ENCODE data around the gene TFB2M. TPM values are rescaled to one million over a fixed set of nuclear protein-coding genes. Genes with fewer than 3 reads are reported as not detected.

The TFB2M gene
- total RNA-seq, 1 donor from 2014 or later: 12.9 TPM

GRCh38 chr1:246515390-246516005, 50.6 kb downstream of the TFB2M start:
- no peaks in the 10 kb centered on the region for H3K4me1 Mint-ChIP-seq (ENCODE audit: unreplicated experiment)
- H3K27me3 Mint-ChIP-seq: no peaks in the 10 kb centered on the region
- no peak overlapping the region for H3K27ac Mint-ChIP-seq
- H3K4me3 Mint-ChIP-seq: no peak overlapping the region
- no peaks in the 10 kb centered on the region for H3K36me3 Mint-ChIP-seq
- no peaks in the 10 kb centered on the region for H3K9me3 Mint-ChIP-seq
- DNase-seq (ENCODE audit: extremely low spot score, unreplicated experiment): no peak
- TF ChIP-seq, protein P1, sequence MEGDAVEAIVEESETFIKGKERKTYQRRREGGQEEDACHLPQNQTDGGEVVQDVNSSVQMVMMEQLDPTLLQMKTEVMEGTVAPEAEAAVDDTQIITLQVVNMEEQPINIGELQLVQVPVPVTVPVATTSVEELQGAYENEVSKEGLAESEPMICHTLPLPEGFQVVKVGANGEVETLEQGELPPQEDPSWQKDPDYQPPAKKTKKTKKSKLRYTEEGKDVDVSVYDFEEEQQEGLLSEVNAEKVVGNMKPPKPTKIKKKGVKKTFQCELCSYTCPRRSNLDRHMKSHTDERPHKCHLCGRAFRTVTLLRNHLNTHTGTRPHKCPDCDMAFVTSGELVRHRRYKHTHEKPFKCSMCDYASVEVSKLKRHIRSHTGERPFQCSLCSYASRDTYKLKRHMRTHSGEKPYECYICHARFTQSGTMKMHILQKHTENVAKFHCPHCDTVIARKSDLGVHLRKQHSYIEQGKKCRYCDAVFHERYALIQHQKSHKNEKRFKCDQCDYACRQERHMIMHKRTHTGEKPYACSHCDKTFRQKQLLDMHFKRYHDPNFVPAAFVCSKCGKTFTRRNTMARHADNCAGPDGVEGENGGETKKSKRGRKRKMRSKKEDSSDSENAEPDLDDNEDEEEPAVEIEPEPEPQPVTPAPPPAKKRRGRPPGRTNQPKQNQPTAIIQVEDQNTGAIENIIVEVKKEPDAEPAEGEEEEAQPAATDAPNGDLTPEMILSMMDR (conservative IDR thresholded peaks at IDR 0.05): no peak

- Mint-ChIP-seq H3K36me3 (no peaks in the 10 kb centered on the region), H3K9me3 (no peaks in the 10 kb centered on the region), H3K4me1 (ENCODE audit: unreplicated experiment) (no peaks in the 10 kb centered on the region), H3K27me3 (no peaks in the 10 kb centered on the region), H3K27ac (no peak overlapping the region), H3K4me3 (no peak overlapping the region)
- no peak for DNase-seq (ENCODE audit: extremely low spot score, unreplicated experiment)
- TF ChIP-seq, protein P1 (conservative IDR thresholded peaks at IDR 0.05): no peak
These were observed 52.3 kb downstream of the TFB2M start for GRCh38 chr1:246513619-246514343.

- TF ChIP-seq, protein P1 (conservative IDR thresholded peaks at IDR 0.05): no peak
These were observed 53.0 kb downstream of the TFB2M start for GRCh38 chr1:246513041-246513440.

GRCh38 chr1:246512635-246513034, 53.4 kb downstream of the TFB2M start:
- Mint-ChIP-seq H3K27ac (no peak overlapping the region), H3K4me1 (ENCODE audit: unreplicated experiment) (peaks cover under 1% of the 10 kb centered on the region), H3K36me3 (no peaks in the 10 kb centered on the region), H3K27me3 (no peaks in the 10 kb centered on the region), H3K4me3 (no peak overlapping the region), H3K9me3 (no peaks in the 10 kb centered on the region)
- DNase-seq (ENCODE audit: extremely low spot score, unreplicated experiment): no peak
- TF ChIP-seq, protein P1 (conservative IDR thresholded peaks at IDR 0.05): no peak

More at GRCh38 chr1:246513041-246513440, 53.0 kb downstream of the TFB2M start:
- H3K27me3 Mint-ChIP-seq: no peaks in the 10 kb centered on the region
- no peak overlapping the region for H3K4me3 Mint-ChIP-seq
- no peaks in the 10 kb centered on the region for H3K36me3 Mint-ChIP-seq
- no peak for DNase-seq (ENCODE audit: extremely low spot score, unreplicated experiment)
- H3K27ac Mint-ChIP-seq: no peak overlapping the region
- H3K9me3 Mint-ChIP-seq: no peaks in the 10 kb centered on the region
- H3K4me1 Mint-ChIP-seq (ENCODE audit: unreplicated experiment): no peaks in the 10 kb centered on the region

DNA sequence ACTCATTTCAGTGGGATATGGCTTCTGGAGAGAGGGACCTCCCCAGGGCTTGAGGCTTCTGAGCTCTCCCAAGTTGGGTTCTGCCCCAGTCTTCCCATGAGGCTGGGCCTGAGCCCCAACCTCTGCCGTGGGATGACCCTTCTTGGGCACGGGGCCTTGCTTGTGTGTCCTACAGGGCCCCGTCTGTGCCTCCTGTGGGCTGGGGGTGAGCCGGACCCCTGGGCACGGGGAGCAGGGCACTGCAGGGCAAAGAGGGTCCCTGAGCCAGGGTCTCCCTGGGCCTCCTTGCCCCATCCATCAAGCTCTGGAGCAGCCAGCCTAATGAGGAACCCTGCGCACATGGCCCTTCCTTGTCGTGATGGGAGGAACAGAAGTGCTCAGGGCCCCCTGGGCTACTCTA, 53.8 kb downstream of the TFB2M start:
- Mint-ChIP-seq H3K9me3 (no peaks in the 10 kb centered on the region), H3K36me3 (no peaks in the 10 kb centered on the region), H3K4me3 (no peak overlapping the region), H3K27me3 (no peaks in the 10 kb centered on the region), H3K4me1 (ENCODE audit: unreplicated experiment) (peaks cover 5% of the 10 kb centered on the region), H3K27ac (no peak overlapping the region)
- TF ChIP-seq, protein P1 (conservative IDR thresholded peaks at IDR 0.05): no peak
- DNase-seq (ENCODE audit: extremely low spot score, unreplicated experiment): no peak

Measured in type B pancreatic cell (in vitro differentiated cells).